Activated CD4-positive, alpha-beta T cell treated with anti-CD3 and anti-CD28 coated beads for 36 hours (primary cell): Measurements from ENCODE around the gene CNTF. TPM values are rescaled to one million over a fixed set of nuclear protein-coding genes. Genes with fewer than 3 reads are reported as not detected.
"Not testable (repeated sequence)": the region's sequence is repeated elsewhere in the genome, so short reads cannot be mapped to it uniquely, and the experiment has no call there.

Experiments used
- ATAC-seq: fragments of 200-7000 bp; cut with Tn5 transposase; one replicate; pipeline ENCODE4 v1.10.0; 2021; ENCODE audit warnings: mild to moderate bottlenecking, moderate library complexity
- CTCF ChIA-PET: fragments of 350-600 bp; sonication (Branson Sonifier 250); formaldehyde crosslinking; loops from one replicate; lab custom pipeline; 2021; ENCODE audit warnings: antibody characterized with exemption; lab: Charles Lee
- POLR2A ChIA-PET: fragments of 350-600 bp; sonication (Branson Sonifier 250); formaldehyde crosslinking; loops from one replicate; lab custom pipeline; 2021; ENCODE audit warnings: antibody characterized with exemption, inconsistent platforms; lab: Charles Lee
- DNase-seq: peaks from one replicate; pipeline ENCODE4 v3.0.0-alpha.2; 2020
- H3K27ac Mint-ChIP-seq: one replicate; pipeline ENCODE4 v1.8.0; 2021; ENCODE audit warnings: mixed read lengths
- H3K27me3 Mint-ChIP-seq: one replicate; pipeline ENCODE4 v1.8.0; 2021; ENCODE audit warnings: mixed read lengths
- H3K36me3 Mint-ChIP-seq: one replicate; pipeline ENCODE4 v1.8.0; 2021; ENCODE audit warnings: low read depth, mixed read lengths
- H3K4me1 Mint-ChIP-seq: one replicate; pipeline ENCODE4 v1.8.0; 2021; ENCODE audit warnings: mixed read lengths
- H3K4me3 Mint-ChIP-seq: one replicate; pipeline ENCODE4 v1.8.0; 2021; ENCODE audit warnings: mild to moderate bottlenecking, moderate library complexity, mixed read lengths
- H3K9me3 Mint-ChIP-seq: one replicate; pipeline ENCODE4 v1.8.0; 2021; ENCODE audit warnings: low read depth, mixed read lengths
- intact Hi-C, 2 experiments: fragments of 100-400 bp; cut with DNase I in 1 of 2; cut with micrococcal nuclease in 1 of 2; formaldehyde crosslinking; loops; one replicate each; pipeline versions ENCODE4 v1.14.2 to v1.15.1; 2022 to 2024; cut with DNase I, micrococcal nuclease
- total RNA-seq, 2 experiments: library from RNA; stranded (reverse); gene quantifications; one replicate each; pipeline ENCODE4 v1.2.3, GENCODE V29; 2021

Gene CNTF, protein sequence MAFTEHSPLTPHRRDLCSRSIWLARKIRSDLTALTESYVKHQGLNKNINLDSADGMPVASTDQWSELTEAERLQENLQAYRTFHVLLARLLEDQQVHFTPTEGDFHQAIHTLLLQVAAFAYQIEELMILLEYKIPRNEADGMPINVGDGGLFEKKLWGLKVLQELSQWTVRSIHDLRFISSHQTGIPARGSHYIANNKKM
- total RNA-seq: 1 to 10 TPM; 1.6 to 3.4 TPM

DNA sequence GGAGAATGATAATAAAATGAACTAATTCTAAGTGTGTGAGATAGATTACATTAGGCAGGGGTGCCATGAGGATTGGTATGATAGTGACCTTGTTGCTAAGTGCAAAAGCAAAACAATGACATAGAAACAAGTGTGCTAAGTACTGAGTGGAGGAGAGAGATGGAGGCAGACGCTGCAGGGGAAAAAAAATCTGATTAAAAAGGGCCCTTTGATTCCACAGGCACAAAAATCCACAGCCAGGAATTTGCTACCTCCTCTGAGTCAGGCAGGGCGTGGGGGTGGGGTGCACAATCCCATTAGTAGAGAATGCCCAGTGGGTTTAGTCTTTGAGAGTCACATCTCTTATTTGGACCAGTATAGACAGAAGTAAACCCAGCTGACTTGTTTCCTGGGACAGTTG is at the start of gene CNTF:
CNTF (plus strand) TSS at position 322 of the 400 bp plus-strand sequence. CDS start 88 bp downstream, outside the sequence.
- peaks cover 29% of the 10 kb centered on the region for H3K4me1 Mint-ChIP-seq
- H3K9me3 Mint-ChIP-seq: no peaks in the 10 kb centered on the region
- ChIA-PET POLR2A (interaction anchor here (1.2 kb wide), 1 partner anchor 45 kb away, joined by 6 read pairs; no protein-coding TSS in a partner anchor), CTCF (interaction anchor here (0.9 to 2.7 kb wide), 6 partner anchors 16 to 54 kb away, joined by 3 to 15 read pairs (median 4); no protein-coding TSS in a partner anchor)
- no peak within 1 kb of the TSS for H3K4me3 Mint-ChIP-seq
- intact Hi-C loops: loop anchor here (2.0 to 5.0 kb wide), 2 partner anchors 26 to 50 kb away; no protein-coding TSS in a partner anchor
- ATAC-seq: no peak
- peak within 1 kb of the TSS; percentile 66 for H3K27ac Mint-ChIP-seq
- H3K27me3 Mint-ChIP-seq: no peaks in the 10 kb centered on the region
- no peak for DNase-seq
- H3K36me3 Mint-ChIP-seq: peaks cover 63% of the 10 kb centered on the region

DNA sequence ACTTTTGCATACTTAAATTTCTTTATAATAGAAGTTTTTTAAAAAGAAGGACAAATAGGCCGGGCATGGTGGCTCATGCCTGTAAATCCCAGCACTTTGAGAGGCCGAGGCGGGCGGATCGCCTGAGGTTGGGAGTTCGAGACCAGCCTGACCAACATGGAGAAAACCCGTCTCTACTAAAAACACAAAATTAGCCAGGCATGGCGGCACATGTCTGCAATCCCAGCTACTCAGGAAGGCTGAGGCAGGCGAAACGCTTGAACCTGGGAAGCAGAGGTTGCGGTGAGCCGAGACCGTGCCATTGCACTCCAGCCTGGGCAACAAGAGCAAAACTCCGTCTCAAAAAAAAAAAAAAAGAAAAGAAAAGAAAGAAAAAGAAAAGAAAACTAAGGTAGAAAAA is 49.6 kb upstream of the CNTF start:
- intact Hi-C loops: loop anchor here (1.0 to 10.0 kb wide), 5 partner anchors 24 to 1238 kb away; partner anchors contain the start of genes P2RX3 (in 1 of the 2) and SSRP1 (in 1 of the 2)
- Mint-ChIP-seq H3K36me3 (peaks cover 47% of the 10 kb centered on the region), H3K27ac (peak overlapping the region; percentile 96), H3K4me3 (peak overlapping the region; percentile 89), H3K4me1 (peaks cover 58% of the 10 kb centered on the region)
- POLR2A ChIA-PET: interaction anchor here (0.9 to 1.3 kb wide), 3 partner anchors 10 to 25 kb away, joined by 4 to 14 read pairs (median 6); no protein-coding TSS in a partner anchor
- ATAC-seq, H3K27me3 Mint-ChIP-seq, H3K9me3 Mint-ChIP-seq: not testable (repeated sequence)
- CTCF ChIA-PET: interaction anchor here (0.6 to 6.1 kb wide), 7 partner anchors 9 to 104 kb away, joined by 3 to 45 read pairs (median 4); partner anchors contain the start of gene CNTF
- DNase-seq: peak; percentile 20

DNA sequence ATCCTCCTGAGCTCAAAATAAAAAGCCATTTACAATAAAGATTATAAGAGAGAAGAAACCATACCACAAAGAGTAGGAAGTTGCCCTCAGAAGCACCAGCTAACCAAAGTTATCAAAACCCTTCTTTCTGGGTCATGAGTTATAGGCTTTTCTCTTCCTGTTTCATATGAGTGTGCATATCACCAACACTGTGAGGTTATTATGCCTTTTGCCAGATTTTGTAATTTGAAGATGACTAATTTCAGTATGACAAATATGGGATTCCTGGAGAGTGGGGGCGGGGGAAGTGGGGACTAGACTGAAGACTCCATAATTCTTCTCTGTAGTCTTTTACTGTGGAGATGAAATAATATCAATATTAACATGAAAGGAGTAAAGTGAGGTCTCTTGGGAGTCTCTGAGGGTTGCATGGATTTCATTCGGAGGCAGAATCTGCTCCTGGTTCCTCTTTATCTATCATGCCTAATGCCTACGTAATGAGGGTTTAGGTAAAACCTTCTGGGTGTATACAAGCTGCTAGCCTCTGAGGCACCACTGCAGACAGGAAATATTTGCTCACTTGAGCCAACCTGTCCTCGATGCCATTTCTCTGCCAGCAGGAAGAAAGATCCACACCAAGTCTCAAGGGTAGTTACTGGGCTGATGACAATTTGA is 48.9 kb upstream of the CNTF start:
- H3K4me1 Mint-ChIP-seq: peaks cover 51% of the 10 kb centered on the region
- no peaks in the 10 kb centered on the region for H3K9me3 Mint-ChIP-seq
- POLR2A ChIA-PET: interaction anchor here (0.9 to 1.3 kb wide), 3 partner anchors 11 to 24 kb away, joined by 4 to 14 read pairs (median 6); no protein-coding TSS in a partner anchor
- DNase-seq (peak; percentile 84), ATAC-seq (peak; percentile 26)
- no peaks in the 10 kb centered on the region for H3K27me3 Mint-ChIP-seq
- intact Hi-C loops: loop anchor here (1.0 to 10.0 kb wide), 5 partner anchors 24 to 1239 kb away; partner anchors contain the start of genes P2RX3 (in 1 of the 2) and SSRP1 (in 1 of the 2)
- peak overlapping the region; percentile 89 for H3K4me3 Mint-ChIP-seq
- peak overlapping the region; percentile 96 for H3K27ac Mint-ChIP-seq
- CTCF ChIA-PET: interaction anchor here (0.6 to 6.1 kb wide), 8 partner anchors 10 to 534 kb away, joined by 3 to 45 read pairs (median 4); partner anchors contain the start of genes CNTF and FAM111B
- peaks cover 43% of the 10 kb centered on the region for H3K36me3 Mint-ChIP-seq

DNA sequence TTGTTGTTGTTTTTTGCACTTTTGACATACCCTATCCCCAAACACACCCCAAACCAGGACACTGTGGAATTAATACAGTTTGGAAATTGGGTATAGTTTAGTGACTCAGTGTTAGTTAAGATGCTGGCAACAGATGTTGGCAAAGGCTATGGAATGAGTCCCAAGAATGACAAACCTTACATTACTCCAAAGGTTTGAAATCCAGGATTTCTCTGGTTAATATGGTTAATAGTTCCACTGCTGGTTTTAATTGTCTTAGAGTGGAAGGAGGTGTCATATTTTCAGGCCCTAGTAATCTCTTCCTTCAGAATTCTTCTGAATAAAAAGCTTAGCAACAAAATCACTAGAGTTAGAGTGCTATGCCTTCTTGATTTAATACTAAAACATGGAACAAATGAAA is 47.6 kb upstream of the CNTF start:
- ATAC-seq (no peak), DNase-seq (no peak)
- intact Hi-C loops: loop anchor here (5.0 to 10.0 kb wide), 7 partner anchors 42 to 1240 kb away; partner anchors contain the start of genes MRPL16 (in 1 of the 2), OSBP (in 1 of the 2), P2RX3 (in 1 of the 2) and SLC43A3 (in 1 of the 2)
- peaks cover 39% of the 10 kb centered on the region for H3K36me3 Mint-ChIP-seq
- peak overlapping the region; percentile 89 for H3K4me3 Mint-ChIP-seq
- H3K4me1 Mint-ChIP-seq: peaks cover 40% of the 10 kb centered on the region
- H3K27me3 Mint-ChIP-seq: no peaks in the 10 kb centered on the region
- peak overlapping the region; percentile 96 for H3K27ac Mint-ChIP-seq
- CTCF ChIA-PET: interaction anchor here (3.5 to 6.1 kb wide), 2 partner anchors 50 to 54 kb away, joined by 32 to 45 read pairs; no protein-coding TSS in a partner anchor
- H3K9me3 Mint-ChIP-seq: no peaks in the 10 kb centered on the region
- POLR2A ChIA-PET: interaction anchor here (3.6 kb wide), 1 partner anchor 23 kb away, joined by 23 read pairs; no protein-coding TSS in a partner anchor

DNA sequence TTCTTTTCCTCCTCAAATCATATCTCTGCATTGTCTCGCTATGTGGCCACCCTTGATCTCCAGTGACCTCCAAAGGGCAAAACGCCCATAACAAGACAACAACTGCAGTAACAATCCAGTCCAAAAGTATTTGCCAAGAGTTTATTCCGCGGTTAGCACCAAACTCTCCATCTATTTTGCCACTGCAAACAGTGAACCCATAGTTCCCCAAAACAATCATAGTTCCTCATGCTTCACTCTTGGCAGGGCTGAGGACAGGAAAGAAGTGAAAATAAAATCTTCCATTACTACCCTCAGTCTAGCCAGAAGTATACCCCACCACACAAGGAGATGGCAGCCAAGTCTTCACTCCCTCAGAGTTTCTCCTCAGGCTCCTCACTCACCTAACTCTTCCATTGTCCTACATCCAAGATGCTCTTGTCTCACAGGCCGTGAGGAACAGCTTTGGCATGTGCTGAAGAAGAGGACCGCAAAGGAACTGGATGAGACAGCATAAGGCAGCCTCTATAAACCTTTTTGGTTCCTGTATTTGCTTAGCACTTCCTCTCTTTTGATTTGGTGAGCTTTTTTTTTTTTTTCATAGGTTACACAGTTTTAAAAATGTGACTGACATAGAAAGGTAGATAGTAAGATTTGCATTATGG is 47.0 kb upstream of the CNTF start, which contains the start of gene LPXN:
LPXN (minus strand) TSS at position 480 of the 644 bp plus-strand sequence; CDS start at position 396, 84 bp downstream.
- ATAC-seq: no peak
- H3K36me3 Mint-ChIP-seq: peaks cover 40% of the 10 kb centered on the region

DNA sequence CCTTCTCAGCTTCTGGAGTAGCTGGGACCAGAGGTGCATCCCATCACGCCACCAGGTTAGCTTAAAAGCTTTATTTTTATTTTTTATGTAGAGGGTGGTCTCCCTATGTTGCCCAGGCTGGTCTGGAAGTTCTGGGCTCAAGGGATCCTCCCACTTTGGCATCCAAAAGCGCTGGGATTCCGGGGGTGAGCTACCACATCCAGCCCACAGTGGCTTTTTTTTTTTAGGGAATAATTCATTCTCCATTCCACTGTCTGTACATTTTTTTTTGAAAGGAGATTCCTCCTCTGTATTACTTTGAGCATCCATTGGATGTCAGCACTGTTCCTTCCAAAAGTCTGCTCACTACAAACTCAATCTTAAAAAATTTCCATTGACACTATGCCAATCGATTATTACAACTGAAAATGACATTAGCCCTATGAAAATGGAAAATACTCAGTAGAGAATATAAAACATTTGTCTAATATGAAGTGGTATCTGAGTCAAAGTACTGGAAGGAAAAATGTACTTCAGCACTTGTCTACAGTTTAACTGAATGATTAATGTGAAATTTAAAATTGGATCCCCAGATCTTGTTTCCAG is 45.5 kb upstream of the CNTF start:
- Mint-ChIP-seq H3K9me3 (no peaks in the 10 kb centered on the region), H3K36me3 (peaks cover 41% of the 10 kb centered on the region), H3K4me3 (peak overlapping the region; percentile 89), H3K27ac (peak overlapping the region; percentile 96), H3K4me1 (peaks cover 37% of the 10 kb centered on the region), H3K27me3 (no peaks in the 10 kb centered on the region)
- POLR2A ChIA-PET: interaction anchor here (0.7 to 3.6 kb wide), 8 partner anchors 9 to 1115 kb away, joined by 3 to 23 read pairs (median 4); partner anchors contain the start of gene OSBP
- ATAC-seq (no peak), DNase-seq (no peak)
- CTCF ChIA-PET: interaction anchor here (0.6 to 6.1 kb wide), 15 partner anchors 9 to 816 kb away, joined by 3 to 45 read pairs (median 4); partner anchors contain the start of gene CTNND1
- intact Hi-C loops: loop anchor here (1.0 to 10.0 kb wide), 15 partner anchors 40 to 1242 kb away; partner anchors contain the start of genes MRPL16 (in 1 of the 2), OSBP (in 1 of the 2), P2RX3 (in 1 of the 2) and SLC43A3 (in 1 of the 2)

More for the DNA sequence above, 47.0 kb upstream of the CNTF start, which contains the start of gene LPXN:
- peak; percentile 60 for DNase-seq
- no peaks in the 10 kb centered on the region for H3K9me3 Mint-ChIP-seq
- peak within 1 kb of the TSS; percentile 96 for H3K27ac Mint-ChIP-seq
- no peaks in the 10 kb centered on the region for H3K27me3 Mint-ChIP-seq
- peaks cover 36% of the 10 kb centered on the region for H3K4me1 Mint-ChIP-seq
- H3K4me3 Mint-ChIP-seq: peak within 1 kb of the TSS; percentile 89
- ChIA-PET POLR2A (interaction anchor here (0.7 to 3.6 kb wide), 3 partner anchors 17 to 31 kb away, joined by 3 to 23 read pairs (median 4); no protein-coding TSS in a partner anchor), CTCF (interaction anchor here (0.9 to 6.1 kb wide), 5 partner anchors 7 to 54 kb away, joined by 4 to 45 read pairs (median 32); no protein-coding TSS in a partner anchor)
- intact Hi-C loops: loop anchor here (2.0 to 10.0 kb wide), 13 partner anchors 42 to 1241 kb away; partner anchors contain the start of genes MRPL16 (in 1 of the 2), OSBP (in 1 of the 2), P2RX3 (in 1 of the 2) and SLC43A3 (in 1 of the 2)

DNA sequence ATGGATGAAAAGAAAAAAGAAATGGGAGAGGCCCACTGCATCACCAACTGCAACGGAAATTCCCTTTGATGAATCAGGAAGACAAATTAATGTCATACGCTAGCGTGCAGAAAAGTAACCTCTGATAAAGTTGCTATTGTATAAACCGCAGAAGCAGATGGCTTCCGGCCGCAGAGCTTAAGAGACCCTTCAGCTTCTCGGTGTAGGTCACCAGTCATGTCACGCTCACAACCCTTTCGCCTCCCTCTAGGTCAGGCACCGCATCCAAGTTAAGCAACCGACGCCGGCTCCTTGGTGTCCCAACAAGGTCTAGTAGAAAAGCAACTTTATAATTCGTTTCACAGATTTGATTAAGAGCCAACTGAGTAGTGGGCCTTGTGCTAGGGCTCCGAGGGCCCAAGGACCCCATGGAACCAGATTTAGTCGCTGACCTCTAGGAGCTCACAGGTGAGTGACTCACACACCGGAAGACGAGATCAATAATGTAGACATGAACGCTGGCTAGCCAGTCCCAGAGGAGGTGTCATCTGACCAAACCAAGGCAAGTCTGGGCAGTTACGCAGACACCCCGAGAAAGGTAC is 44.8 kb upstream of the CNTF start:
- Mint-ChIP-seq H3K9me3 (no peaks in the 10 kb centered on the region), H3K27me3 (no peaks in the 10 kb centered on the region), H3K36me3 (peaks cover 39% of the 10 kb centered on the region), H3K27ac (peak overlapping the region; percentile 96), H3K4me3 (peak overlapping the region; percentile 89), H3K4me1 (peaks cover 40% of the 10 kb centered on the region)
- peak; percentile 54 for ATAC-seq
- intact Hi-C loops: loop anchor here (1.0 to 10.0 kb wide), 27 partner anchors 40 to 1253 kb away; partner anchors contain the start of genes CLP1 (in 2 of the 2), FAM111A (in 2 of the 2), FAM111B (in 1 of the 2) and MED19 (in 1 of the 2)
- ChIA-PET POLR2A (interaction anchor here (1.0 to 3.6 kb wide), 8 partner anchors 10 to 1038 kb away, joined by 3 to 23 read pairs (median 4); partner anchors contain the start of genes OSBP and SELENOH), CTCF (interaction anchor here (0.7 to 6.1 kb wide), 11 partner anchors 9 to 836 kb away, joined by 3 to 45 read pairs (median 4); partner anchors contain the start of genes CTNND1 and SELENOH)
- peak; percentile 85 for DNase-seq

DNA sequence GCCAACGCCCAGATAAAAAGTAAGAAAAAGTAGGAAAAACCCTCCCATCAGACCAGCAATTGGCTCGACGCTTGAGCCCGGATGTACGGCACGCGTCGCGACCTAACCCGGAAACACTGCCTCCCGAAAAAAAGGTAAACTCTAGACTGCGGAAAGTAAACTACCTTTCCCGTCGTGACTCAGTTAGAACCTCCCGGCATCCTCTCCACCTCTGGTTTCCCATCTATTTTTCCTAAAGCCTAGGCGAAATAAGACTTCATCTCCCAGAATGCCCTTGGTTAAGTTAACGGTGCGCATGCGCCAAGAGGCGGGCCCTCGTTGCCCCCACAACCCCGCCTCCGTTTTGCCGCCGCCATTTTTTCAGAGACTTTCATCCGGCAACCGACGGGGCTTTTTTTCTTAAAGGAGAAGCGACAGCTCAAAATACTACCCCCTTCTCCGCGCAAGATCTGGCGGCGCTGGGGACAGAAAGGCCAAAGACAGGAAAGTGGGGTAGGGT is 44.3 kb upstream of the CNTF start:
- Mint-ChIP-seq H3K9me3 (no peaks in the 10 kb centered on the region), H3K27me3 (no peaks in the 10 kb centered on the region), H3K4me1 (peaks cover 45% of the 10 kb centered on the region), H3K4me3 (peak overlapping the region; percentile 89), H3K27ac (peak overlapping the region; percentile 96), H3K36me3 (peaks cover 42% of the 10 kb centered on the region)
- CTCF ChIA-PET: interaction anchor here (0.7 to 6.1 kb wide), 7 partner anchors 9 to 836 kb away, joined by 3 to 45 read pairs (median 20); partner anchors contain the start of gene SELENOH
- DNase-seq (peak; percentile 96), ATAC-seq (peak; percentile 52)
- intact Hi-C loops: loop anchor here (1.0 to 10.0 kb wide), 19 partner anchors 39 to 1253 kb away; partner anchors contain the start of genes CLP1 (in 2 of the 2), FAM111A (in 2 of the 2), FAM111B (in 1 of the 2) and MED19 (in 1 of the 2)
- POLR2A ChIA-PET: interaction anchor here (1.0 to 3.6 kb wide), 8 partner anchors 10 to 1037 kb away, joined by 3 to 23 read pairs (median 4); partner anchors contain the start of genes OSBP and SELENOH
